Left lung (tissue), 10 donors: ENCODE measurements around the gene MFSD1. TPM values are rescaled to one million over a fixed set of nuclear protein-coding genes. Genes with fewer than 3 reads are reported as not detected.

Experiments used
- ATAC-seq: fragments of 200-7000 bp; cut with Tn5 transposase; one replicate; pipeline ENCODE4 v1.9.1; 2020; ENCODE audit warnings: moderate library complexity
- DNase-seq, 4 donors: peaks; one replicate each; pipeline ENCODE4 v3.0.0-alpha.2; 2013 to 2020
- H3K27ac ChIP-seq, 2 donors: fragments of 200-600 bp; sonication (generic) in 1 of 2; one replicate each; pipeline versions ENCODE4 v1.5.0 to v1.8.0; 2020 to 2021
- H3K27me3 ChIP-seq, 2 donors: fragments of 200-600 bp; sonication (generic) in 1 of 2; one replicate each; pipeline versions ENCODE4 v1.5.0 to v1.8.0; 2020 to 2021
- H3K36me3 ChIP-seq, 2 donors: fragments of 200-600 bp; sonication (generic) in 1 of 2; one replicate each; pipeline versions ENCODE4 v1.5.0 to v1.8.0; 2020 to 2021
- H3K4me1 ChIP-seq, 2 donors: fragments of 200-600 bp; one replicate each; pipeline ENCODE4 v1.8.0; 2021
- H3K4me3 ChIP-seq, 2 donors: fragments of 200-600 bp; sonication (generic) in 1 of 2; one replicate each; pipeline versions ENCODE4 v1.5.0 to v1.8.0; 2020 to 2021; ENCODE audit warnings: mild to moderate bottlenecking in 1 of 2
- H3K9me3 ChIP-seq, 2 donors: fragments of 200-600 bp; sonication (generic) in 1 of 2; one replicate each; pipeline versions ENCODE4 v1.5.0 to v1.8.0; 2020 to 2021
- intact Hi-C, 2 donors: fragments of 100-400 bp; cut with DNase I; formaldehyde crosslinking; loops; one replicate each; pipeline versions ENCODE4 v1.11.2 to v1.14.2; 2022
- polyA plus RNA-seq, 6 donors: library from polyadenylated mRNA; unstranded; fragments of 120-200 nt; gene quantifications; one replicate each; pipeline ENCODE4 v1.2.1, GENCODE V29; 2013; ENCODE audit not compliant: insufficient read length in 6 of 6
- total RNA-seq, 2 donors: library from RNA; stranded (reverse); fragmentation: NEBNext Ultra II Directional; extraction: Animal tissue kit (Norgen Biotek cat#: 25700); gene quantifications; one replicate each; pipeline ENCODE4 v1.2.1, GENCODE V29; 2021
- TF ChIP-seq, protein P1 (sequence below), 2 donors: fragments of 200-600 bp; sonication (generic) in 1 of 2; IDR thresholded peaks; one replicate each; pipeline versions ENCODE4 v1.5.0 to v1.8.0; 2021; ENCODE audit warnings: antibody characterized with exemption in 2 of 2
- donor health status: DM: no; HTN: yes; CAD: no.
- donor health status: DM: no; HTN: no; CAD: no.

MFSD1 gene
- total and polyA plus RNA-seq, 8 donors: 48.6 to 134 (median 53.1) TPM

DNA sequence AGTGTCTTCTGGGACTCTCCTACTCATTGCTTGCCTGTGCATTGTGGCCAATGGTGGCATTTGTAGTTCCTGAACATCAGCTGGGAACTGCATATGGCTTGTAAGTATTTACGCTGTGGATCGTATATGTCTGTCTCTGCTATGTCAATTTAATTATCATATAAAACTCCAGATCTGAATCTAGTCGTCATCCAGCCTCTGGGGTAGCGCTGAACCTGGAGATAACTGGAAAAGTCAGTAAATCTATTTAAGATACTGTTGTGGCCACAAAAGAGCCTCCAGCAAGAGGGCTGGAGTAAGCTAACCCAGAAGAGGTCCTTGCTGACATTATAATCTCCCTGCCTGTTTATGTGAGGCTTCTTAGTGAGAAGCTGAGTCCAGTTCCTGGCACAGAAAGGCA is 21.6 kb downstream of the MFSD1 start:
- Histone ChIP-seq H3K27me3 (no peaks in the 10 kb centered on the region), H3K27ac (no peak overlapping the region), H3K4me1 (peaks cover 0 to 7% of the 10 kb centered on the region in 2 donors), H3K36me3 (peaks cover 0 to 89% of the 10 kb centered on the region in 2 donors), H3K4me3 (no peak overlapping the region), H3K9me3 (no peaks in the 10 kb centered on the region)
- intact Hi-C loops: no loop called here
- TF ChIP-seq, protein P1, sequence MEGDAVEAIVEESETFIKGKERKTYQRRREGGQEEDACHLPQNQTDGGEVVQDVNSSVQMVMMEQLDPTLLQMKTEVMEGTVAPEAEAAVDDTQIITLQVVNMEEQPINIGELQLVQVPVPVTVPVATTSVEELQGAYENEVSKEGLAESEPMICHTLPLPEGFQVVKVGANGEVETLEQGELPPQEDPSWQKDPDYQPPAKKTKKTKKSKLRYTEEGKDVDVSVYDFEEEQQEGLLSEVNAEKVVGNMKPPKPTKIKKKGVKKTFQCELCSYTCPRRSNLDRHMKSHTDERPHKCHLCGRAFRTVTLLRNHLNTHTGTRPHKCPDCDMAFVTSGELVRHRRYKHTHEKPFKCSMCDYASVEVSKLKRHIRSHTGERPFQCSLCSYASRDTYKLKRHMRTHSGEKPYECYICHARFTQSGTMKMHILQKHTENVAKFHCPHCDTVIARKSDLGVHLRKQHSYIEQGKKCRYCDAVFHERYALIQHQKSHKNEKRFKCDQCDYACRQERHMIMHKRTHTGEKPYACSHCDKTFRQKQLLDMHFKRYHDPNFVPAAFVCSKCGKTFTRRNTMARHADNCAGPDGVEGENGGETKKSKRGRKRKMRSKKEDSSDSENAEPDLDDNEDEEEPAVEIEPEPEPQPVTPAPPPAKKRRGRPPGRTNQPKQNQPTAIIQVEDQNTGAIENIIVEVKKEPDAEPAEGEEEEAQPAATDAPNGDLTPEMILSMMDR (IDR thresholded peaks at IDR 0.05): no peak
- no peak for ATAC-seq
- no peak for DNase-seq

DNA sequence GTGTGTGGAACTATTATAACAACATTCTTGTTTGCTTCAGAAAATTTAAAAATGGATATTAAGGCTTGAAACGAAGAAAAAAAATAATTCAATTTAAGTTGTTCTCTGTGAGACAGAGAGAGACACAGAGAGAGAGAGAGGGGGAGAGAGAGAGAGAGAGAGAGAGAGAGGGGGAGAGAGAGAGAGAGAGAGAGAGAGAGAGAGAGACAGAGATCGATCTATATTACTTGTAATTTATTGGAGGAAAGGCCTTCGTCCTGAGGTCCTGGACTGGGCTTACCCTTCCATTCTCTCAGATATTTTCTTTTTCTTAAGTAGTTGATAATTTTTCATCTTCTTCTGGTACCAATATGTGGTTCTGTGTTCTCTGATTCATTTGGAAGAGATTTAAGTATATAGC is 25.9 kb downstream of the MFSD1 start:
- Histone ChIP-seq H3K27ac (no peak overlapping the region), H3K4me1 (no peaks in the 10 kb centered on the region), H3K4me3 (no peak overlapping the region), H3K27me3 (no peaks in the 10 kb centered on the region), H3K9me3 (no peaks in the 10 kb centered on the region), H3K36me3 (peaks cover 0 to 81% of the 10 kb centered on the region in 2 donors)
- DNase-seq (no peak), ATAC-seq (no peak)
- intact Hi-C loops: no loop called here
- TF ChIP-seq, protein P1 (IDR thresholded peaks at IDR 0.05): no peak

DNA sequence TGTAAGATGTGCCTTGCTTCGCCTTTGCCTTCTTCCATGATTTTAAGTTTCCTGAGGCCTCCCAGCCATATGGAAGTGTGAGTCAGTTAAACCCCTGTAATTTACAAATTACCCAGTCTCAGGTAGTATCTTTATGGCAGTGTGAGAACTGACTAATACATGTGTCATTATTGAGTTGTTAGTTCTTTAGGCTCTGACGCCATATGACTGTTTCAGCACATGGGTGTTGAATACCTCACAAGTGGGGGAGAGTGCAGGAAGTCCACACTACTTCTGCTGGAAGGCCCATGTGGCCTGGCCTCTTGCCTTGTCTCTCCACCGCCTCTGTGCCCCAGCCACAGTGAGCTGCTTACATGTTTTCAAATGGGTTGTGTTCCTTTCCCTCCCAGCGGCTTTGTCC is 28.5 kb downstream of the MFSD1 start:
- Histone ChIP-seq H3K9me3 (no peaks in the 10 kb centered on the region), H3K36me3 (peaks cover 0 to 55% of the 10 kb centered on the region in 2 donors), H3K4me1 (no peaks in the 10 kb centered on the region), H3K4me3 (no peak overlapping the region), H3K27me3 (no peaks in the 10 kb centered on the region), H3K27ac (no peak overlapping the region)
- TF ChIP-seq, protein P1 (IDR thresholded peaks at IDR 0.05): no peak
- ATAC-seq (no peak), DNase-seq (no peak)
- intact Hi-C loops: no loop called here

DNA sequence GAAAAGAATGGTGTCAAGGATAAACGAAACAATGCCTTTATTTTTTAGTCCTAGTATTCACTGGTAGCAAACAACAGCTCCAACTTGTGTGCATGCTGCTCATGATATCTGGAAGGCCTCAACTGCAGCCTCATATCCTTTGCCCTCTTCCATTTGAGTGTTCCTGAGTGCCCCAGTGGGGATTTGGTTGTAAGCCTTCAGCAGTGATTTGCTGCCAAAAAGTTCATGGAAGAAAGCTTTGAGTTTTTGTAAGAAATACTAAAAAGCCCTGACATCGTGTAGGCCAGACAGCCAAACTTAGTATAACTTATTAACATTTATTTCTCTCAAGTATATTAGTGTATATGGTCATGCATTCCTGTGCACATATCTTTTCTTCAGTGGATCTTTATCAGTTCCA is 30.0 kb downstream of the MFSD1 start:
- DNase-seq: no peak
- TF ChIP-seq, protein P1 (IDR thresholded peaks at IDR 0.05): no peak
- Histone ChIP-seq H3K4me1 (no peaks in the 10 kb centered on the region), H3K36me3 (peaks cover 0 to 40% of the 10 kb centered on the region in 2 donors), H3K27ac (no peak overlapping the region), H3K27me3 (no peaks in the 10 kb centered on the region), H3K9me3 (no peaks in the 10 kb centered on the region), H3K4me3 (no peak overlapping the region)
- intact Hi-C loops: no loop called here
- ATAC-seq: no peak

DNA sequence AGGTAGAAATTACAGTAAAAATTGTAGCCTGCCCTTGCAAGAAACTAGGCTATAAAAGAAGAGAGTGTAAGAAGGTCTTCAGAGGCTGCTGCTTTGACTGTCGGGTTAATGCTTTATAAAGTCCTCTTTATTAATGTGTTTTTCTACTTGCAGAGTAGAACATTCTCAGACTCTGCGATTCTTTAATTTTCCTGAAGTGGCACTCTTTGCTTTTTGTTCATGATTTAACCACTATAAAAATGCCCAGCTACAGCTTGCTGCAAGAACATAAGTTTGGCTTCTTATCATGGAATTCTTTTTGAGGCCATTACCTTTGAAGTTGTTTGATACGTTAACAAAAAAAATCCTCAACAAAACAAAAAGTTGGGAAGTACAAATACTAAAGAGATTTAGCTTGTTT is 33.8 kb downstream of the MFSD1 start:
- H3K4me3 ChIP-seq: no peak overlapping the region
- H3K27ac ChIP-seq: no peak overlapping the region
- no peaks in the 10 kb centered on the region for H3K27me3 ChIP-seq
- no peaks in the 10 kb centered on the region for H3K9me3 ChIP-seq
- H3K36me3 ChIP-seq: peaks cover 0 to 13% of the 10 kb centered on the region in 2 donors
- no peaks in the 10 kb centered on the region for H3K4me1 ChIP-seq
- DNase-seq (peak in 1 of 4 donors; percentile 16), ATAC-seq (no peak)
- TF ChIP-seq, protein P1 (IDR thresholded peaks at IDR 0.05): no peak
- intact Hi-C loops: no loop called here
